Measurements from ENCODE around the gene LAMA3. TPM values are rescaled to one million over a fixed set of nuclear protein-coding genes. Genes with fewer than 3 reads are reported as not detected.

LAMA3 gene
- total and polyA plus RNA-seq, 2 experiments from 2014 or later, result 3.9 to 4.9 TPM

DNA sequence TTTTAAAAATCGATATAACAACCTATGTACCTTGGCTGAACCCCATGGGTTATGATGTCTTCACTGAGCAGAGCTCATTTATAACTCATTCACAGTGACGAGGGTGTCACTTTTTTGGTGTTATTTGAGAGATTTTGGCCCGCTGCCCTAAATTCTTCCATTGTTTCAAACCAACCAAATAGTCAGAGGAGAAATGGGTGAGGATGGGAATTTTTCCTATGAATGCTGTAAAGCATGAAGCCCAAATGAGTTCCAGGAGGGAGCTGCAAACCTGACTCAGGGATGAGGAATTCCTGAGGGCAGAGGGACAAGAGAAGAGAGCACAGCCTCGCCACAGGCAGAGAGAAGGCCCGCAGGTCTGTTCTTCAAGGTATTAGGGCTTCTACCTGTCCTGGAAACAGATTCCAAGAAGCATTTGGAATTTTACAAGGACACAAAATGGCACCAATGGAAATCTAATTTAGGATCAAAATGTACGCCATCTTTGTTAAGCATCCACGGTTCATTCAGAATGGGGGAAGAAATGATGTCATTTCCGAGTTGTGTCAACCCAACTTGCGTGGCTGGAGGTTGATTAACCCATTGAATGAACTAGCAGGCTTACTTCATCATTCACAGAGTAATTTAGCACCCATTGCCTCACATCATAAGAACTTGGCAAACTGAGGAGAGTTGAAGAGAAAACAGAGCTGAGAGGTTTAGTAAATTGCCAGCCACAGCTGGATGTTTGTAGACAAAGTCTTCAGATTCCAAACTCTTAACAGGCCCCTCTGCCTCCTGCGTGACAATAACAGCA, 133.5 kb downstream of the LAMA3 start (continued):
- no peak for TF ChIP-seq ZNF114 (CRISPR knock-in tag; IDR thresholded peaks at IDR 0.05)
- no peak for TF ChIP-seq REST (IDR thresholded peaks at IDR 0.05; ENCODE audit: unreplicated experiment)
- TF ChIP-seq, protein P1, sequence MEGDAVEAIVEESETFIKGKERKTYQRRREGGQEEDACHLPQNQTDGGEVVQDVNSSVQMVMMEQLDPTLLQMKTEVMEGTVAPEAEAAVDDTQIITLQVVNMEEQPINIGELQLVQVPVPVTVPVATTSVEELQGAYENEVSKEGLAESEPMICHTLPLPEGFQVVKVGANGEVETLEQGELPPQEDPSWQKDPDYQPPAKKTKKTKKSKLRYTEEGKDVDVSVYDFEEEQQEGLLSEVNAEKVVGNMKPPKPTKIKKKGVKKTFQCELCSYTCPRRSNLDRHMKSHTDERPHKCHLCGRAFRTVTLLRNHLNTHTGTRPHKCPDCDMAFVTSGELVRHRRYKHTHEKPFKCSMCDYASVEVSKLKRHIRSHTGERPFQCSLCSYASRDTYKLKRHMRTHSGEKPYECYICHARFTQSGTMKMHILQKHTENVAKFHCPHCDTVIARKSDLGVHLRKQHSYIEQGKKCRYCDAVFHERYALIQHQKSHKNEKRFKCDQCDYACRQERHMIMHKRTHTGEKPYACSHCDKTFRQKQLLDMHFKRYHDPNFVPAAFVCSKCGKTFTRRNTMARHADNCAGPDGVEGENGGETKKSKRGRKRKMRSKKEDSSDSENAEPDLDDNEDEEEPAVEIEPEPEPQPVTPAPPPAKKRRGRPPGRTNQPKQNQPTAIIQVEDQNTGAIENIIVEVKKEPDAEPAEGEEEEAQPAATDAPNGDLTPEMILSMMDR (conservative IDR thresholded peaks at IDR 0.05; ENCODE audit: low read depth in 2 of 2), result no peak

DNA sequence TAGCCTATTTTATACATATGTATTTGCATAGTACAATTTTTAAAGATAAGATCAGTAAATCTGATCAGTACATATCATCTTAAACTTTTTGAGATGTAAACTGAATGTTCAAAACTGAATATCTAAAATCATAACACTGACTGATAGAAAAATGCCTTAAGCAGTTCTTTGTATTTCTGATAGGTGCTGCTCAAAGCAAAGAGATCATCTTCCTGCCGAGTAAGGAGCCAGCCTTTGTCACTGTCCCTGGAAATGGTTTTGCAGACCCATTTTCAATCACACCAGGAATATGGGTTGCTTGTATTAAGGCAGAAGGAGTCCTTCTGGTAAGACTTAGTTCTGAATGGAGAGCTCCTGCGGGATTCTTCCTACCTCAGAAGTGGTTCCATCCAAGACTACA, 135.0 kb downstream of the LAMA3 start:
- H3K79me2 ChIP-seq (replicated peaks; ENCODE audit: insufficient read depth), result no peaks in the 10 kb centered on the region
- no peak overlapping the region for H3K27ac Mint-ChIP-seq
- TF ChIP-seq, protein P2, sequence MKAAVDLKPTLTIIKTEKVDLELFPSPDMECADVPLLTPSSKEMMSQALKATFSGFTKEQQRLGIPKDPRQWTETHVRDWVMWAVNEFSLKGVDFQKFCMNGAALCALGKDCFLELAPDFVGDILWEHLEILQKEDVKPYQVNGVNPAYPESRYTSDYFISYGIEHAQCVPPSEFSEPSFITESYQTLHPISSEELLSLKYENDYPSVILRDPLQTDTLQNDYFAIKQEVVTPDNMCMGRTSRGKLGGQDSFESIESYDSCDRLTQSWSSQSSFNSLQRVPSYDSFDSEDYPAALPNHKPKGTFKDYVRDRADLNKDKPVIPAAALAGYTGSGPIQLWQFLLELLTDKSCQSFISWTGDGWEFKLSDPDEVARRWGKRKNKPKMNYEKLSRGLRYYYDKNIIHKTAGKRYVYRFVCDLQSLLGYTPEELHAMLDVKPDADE (IDR thresholded peaks at IDR 0.05), result no peak
- TF ChIP-seq, protein P1 (conservative IDR thresholded peaks at IDR 0.05; ENCODE audit: low read depth in 2 of 2), result peak; percentile 15 to 43; a peak in 2 of 4 replicates
- no peak for TF ChIP-seq ZNF114 (CRISPR knock-in tag; IDR thresholded peaks at IDR 0.05)
- H2AFZ ChIP-seq, result no peak overlapping the region
- H3K4me2 ChIP-seq, result no peak overlapping the region
- no peaks in the 10 kb centered on the region for H3K36me3 ChIP-seq (ENCODE audit: insufficient read depth)
- no peaks in the 10 kb centered on the region for H3K27me3 Mint-ChIP-seq (ENCODE audit: insufficient read depth, low read depth, poor library complexity)
- H3K9me3 Mint-ChIP-seq, result no peaks in the 10 kb centered on the region
- no peak overlapping the region for H3K4me3 ChIP-seq
- H3F3A ChIP-seq (replicated peaks; ENCODE audit: low read depth), result no peaks in the 10 kb centered on the region
- no peaks in the 10 kb centered on the region for H3K36me3 Mint-ChIP-seq (ENCODE audit: low read depth)
- H3K4me1 Mint-ChIP-seq, result peaks cover 29% of the 10 kb centered on the region
- DNase-seq (ENCODE audit: low spot score), result no peak
- peaks cover 30% of the 10 kb centered on the region for H3K4me1 ChIP-seq (ENCODE audit: insufficient read depth)
- no peaks in the 10 kb centered on the region for H4K20me1 ChIP-seq (replicated peaks; ENCODE audit: insufficient read depth)
- ATAC-seq, result no peak
- no peaks in the 10 kb centered on the region for H3K9me2 ChIP-seq (ENCODE audit: insufficient read depth)
- H3K4me3 Mint-ChIP-seq, result no peak overlapping the region
- no peaks in the 10 kb centered on the region for H3K27me3 ChIP-seq (ENCODE audit: insufficient read depth)
- H3K27ac ChIP-seq (ENCODE audit: low read depth), result no peak overlapping the region
